Activated T-helper 1 cell treated with anti-CD3 and anti-CD28 coated beads, Interleukin-2, amount 50 U/mL, for 16 hours (primary cell): ENCODE measurements around the gene FA2H.

ENCODE experiments used
- DNase-seq, 2 donors: peaks; one replicate each; pipeline ENCODE4 v3.0.0-alpha.2; 2020; ENCODE audit warnings: low read depth in 1 of 2, low spot score in 1 of 2

FA2H gene

GRCh38 chr16:74745109-74745615 lies 29.5 kb downstream of the FA2H start:
- no peak for DNase-seq

DNA sequence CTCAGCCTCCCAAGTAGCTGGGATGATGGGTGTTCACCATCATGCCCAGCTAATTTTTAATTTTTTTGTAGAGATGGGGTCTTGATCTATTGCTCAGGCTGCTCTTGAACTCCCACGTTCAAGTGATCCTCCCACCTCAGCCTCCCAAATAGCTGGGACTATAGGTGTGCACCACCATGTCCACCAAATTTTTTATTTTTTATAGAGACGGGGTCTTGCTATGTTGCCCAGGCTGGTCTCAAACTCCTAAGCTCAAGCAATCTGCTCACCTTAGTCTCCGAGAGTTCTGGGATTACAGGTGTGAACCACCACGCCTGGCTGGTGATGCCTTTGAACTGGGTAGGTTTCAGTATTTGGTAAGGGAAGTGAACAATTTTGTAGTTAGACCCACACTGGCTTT lies 30.1 kb downstream of the FA2H start:
- no peak for DNase-seq

GRCh38 chr16:74743668-74744299 lies 30.8 kb downstream of the FA2H start:
- DNase-seq = no peak

DNA sequence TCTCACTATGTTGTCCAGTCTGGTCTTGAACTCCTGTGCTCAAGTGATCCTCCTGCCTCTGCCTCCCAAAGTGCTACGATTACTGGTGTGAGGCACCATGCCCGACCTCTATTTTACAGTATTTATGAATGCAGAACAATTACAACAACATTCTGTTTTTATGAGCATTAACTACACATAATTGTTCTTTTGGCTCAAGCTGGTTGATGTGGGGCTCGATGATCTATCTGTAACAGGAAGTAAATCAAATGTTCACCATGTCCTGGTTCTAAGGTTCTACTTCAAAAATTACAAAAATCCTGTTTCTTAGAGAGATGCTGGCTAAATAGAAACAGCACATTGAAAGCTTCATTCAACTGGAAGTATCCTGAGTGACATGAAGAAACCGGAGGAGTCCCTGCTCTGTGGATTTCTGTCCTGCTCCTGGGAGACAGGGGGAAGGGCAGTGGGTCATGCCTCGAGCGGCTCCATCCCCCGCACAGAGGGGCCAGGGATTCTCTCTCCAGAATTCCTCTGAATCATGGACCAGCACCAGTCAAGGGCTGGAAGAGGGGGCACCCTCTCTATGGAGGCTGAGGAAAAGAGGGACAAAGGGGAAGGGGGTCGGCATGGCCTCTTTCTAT lies 31.5 kb downstream of the FA2H start:
- no peak for DNase-seq

DNA sequence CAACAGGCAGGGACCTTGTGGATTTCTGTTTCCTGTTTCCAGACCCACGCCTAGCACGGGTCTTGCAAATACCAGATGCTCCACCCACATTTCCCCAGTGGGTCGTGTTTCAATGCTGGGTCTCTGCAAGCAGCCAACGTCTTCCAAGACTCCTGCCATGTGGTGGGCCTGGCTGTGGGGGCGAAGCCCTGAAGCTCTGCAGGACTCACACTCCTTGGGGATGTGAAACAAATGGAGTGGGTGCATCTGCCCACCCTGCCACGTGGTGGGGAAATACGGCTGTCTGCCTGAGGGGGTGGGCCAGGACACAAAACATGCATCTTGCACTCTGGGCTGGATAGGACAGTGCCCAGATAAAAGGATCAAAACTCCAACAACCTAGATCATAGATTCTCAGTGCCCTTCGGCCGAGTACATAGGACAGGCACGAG lies 32.6 kb downstream of the FA2H start:
- DNase-seq = no peak

GRCh38 chr16:74740795-74741304 lies 33.8 kb downstream of the FA2H start:
- no peak for DNase-seq

GRCh38 chr16:74739275-74739674 lies 35.3 kb downstream of the FA2H start:
- no peak for DNase-seq

DNA sequence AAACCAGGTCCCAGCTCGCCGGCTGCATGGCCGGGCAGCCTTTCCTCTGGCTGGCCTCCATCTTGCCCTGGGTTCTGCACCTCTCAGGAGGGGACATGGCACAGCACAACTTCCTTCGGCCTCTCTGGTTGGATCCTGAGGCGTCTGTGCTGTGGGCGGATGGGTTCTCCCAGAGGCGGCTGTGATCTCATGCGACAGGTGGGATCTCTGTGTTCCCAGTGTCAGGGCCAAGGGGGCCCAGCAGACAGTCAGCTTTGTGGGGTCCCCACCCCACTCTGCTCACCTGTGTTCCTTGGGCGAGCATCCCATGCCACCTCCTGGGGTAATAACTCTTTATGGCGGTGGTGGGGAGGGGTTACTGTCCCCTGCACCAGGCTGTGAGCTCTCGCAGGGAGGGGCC lies 35.8 kb downstream of the FA2H start:
- DNase-seq = no peak

GRCh38 chr16:74738113-74738541 lies 36.5 kb downstream of the FA2H start:
- DNase-seq = no peak

- DNase-seq = no peak
Measured at GRCh38 chr16:74737521-74737920, 37.1 kb downstream of the FA2H start.

DNA sequence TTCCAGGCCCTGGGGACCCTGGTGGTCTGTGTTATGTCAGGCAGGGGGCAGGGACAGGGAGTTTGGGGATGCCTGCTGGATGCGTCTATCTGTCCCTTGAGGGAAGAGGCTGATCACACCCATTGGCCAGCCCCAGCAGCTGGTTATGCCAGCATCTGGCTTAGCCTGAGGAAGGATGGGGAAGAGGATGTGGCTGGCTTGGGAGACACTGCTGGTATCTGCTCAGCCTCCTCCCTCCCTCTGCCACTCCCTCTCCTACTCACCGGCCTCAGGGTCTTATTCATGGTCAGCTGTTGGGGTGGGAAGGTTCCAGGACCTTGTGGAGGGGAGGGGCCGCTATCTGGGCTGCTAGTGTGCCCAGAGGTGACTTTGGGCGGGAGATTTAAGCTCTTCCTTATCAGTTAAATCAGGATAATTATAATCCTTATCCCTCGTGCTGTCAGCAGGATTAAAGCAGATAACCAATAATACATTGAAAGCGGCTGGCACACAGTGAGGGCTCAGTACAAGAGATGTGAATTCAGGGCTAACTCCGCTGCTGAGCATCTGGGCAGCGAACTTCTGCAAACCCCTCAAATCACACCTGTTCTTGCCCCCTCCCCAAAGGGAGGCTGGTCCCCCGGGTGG lies 38.0 kb downstream of the FA2H start:
- DNase-seq = no peak

GRCh38 chr16:74735554-74735953 lies 39.1 kb downstream of the FA2H start:
- DNase-seq = no peak

DNA sequence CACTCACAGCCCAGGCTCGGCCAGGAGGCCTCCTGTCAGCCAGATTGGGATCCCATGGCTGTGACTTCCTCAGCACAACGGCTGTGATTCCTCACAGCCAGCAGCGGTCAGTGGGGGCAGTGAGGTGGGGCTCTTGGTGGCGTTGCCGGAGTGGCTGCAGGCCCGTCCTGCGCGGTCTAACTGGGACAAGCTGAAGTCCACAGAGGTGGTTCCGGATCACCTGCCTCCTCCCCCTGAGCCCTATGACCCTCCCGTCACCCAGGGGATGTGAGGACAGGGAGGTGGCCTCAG lies 39.5 kb downstream of the FA2H start:
- DNase-seq = no peak

DNA sequence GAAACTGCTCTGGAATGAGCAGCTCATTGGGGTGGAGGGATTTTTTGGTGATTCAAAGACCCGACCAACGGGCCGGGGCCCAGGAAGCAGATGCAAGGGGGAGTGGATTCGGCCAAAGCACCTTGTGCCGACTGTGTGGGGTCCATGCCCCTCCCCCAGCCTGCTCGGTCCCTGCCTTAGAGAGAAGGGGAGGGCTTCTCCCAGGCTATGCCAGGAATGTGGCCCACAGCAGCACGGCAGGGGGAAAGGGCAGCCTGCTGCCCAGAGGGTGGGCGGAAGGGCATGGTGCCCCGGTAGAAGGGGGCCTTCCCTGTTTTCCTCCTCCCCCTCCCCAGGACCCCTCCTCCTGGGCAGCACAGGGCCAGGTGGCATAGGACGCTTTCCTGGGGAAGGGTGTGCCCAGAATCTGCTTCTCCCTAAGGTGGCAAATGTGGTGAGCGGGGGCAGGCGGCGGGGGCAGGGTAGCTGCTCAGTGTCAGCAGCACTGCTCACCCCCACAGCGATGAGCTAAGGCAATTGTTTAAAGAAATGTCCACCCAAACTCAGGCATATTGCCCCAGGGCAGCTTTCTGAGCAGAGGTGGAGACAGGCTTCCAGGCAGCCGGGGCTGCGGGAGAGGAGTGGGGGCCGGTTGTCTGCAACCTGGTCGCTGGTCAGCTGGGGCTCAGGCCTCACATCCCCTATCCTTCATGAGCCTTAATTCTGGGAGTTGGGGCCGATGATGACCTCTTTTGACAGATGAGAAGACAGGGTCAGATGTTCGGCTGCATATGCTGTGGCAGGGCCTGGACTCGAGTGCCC lies 40.1 kb downstream of the FA2H start:
- no peak for DNase-seq

DNA sequence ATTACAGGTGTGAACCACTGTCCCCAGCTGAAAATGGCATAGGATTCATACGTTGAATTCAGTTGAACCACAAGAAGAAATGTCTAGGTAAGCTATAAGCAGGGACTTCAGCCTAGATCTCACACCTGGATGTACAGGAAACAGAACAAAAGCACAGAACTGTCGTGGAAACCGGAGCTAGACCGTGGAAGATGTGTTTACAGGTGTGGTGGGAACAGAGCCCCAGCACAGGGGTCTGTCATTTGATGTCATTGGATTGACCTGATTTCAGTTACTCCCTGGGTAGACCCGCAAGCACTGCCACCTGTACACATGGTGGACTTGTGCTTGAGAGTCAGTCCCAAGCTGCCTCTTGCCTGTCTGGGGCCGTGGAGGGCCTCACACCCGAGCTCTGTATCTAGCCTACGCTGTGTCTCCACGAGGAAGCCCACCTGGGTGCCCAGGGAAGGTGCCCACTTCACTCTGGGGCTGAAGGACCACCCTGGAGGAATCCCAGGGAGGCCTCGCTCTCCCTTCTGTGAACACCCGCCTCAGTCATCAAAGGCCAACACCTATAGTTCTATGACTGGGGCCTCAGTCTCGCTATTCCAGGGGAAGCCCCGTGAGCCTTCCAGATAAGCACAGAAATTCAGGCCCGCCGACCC lies 41.8 kb downstream of the FA2H start:
- DNase-seq = no peak

DNA sequence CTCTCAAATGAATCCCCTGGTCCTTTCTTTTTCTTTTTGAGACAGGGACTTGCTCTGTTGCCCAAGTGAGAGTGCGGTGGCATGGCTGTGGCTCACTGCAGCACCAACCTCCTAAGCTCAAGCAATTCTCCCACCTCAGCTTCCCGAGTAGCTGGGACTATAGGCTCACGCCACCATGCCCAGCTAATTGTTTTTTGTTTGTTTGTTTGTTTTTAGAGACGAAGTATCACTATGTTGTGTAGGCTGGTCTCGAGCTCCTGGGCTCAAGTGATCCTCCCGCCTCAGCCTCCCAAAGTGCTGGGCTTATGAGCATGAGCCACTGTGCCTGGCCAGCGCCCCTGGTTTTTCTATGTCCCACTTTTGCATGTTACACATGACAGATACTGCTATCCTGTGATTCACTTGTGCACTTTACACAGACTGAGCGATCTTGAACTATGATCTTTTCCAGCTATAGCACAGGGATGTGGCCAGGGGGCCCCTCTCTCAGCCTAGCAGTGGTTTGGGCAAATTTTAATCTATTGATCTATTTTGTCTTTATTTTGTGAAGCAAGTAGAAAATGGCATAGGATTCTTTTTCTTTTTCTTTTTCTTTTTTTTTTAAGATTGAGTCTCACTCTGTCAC lies 42.7 kb downstream of the FA2H start:
- DNase-seq = no peak

DNA sequence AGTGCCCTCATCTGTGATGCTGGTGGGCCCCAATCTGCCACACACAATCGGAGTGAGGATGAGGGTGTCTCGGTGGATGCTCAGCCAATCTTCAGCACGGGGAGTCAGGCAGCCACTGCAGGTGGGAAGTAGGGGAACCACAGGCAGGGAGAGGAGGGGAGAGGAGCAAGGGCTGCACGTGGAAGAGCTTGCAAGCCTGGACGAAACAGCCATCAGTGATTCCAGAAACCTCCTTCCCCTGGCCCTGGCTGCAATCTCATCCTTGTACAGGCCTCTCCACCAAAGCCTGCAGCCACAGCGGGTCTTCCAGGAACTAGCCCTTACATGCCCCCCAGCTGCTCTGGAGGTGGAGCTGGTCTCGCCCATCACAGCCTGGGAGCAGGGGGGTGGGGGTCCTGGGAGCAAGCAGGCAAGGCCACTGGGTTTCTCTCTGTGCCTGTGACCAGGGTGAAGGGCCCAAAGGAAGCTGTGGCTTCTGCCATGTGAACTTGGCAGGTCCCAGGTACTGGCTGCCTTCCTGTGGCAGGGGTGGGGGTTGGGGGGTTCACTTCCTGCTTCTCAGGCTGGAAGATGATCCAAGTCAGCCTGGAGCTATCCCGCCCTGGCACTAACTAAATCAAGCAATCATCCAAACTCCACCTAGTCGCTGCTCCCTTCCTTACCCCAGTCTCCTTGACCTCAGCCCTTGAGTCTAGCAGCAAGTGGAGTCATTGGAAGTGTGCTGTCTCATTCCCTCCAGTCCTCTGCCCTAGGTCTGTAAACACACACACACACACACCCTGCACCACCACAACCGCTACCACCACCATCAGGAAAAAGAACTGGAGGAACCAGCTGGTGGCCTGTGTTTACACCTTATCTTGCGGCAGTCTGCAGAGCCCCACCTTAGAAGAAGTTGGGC lies 44.6 kb downstream of the FA2H start:
- DNase-seq = no peak

- no peak for DNase-seq
Measured at GRCh38 chr16:74727903-74728302, 46.7 kb downstream of the FA2H start.

DNA sequence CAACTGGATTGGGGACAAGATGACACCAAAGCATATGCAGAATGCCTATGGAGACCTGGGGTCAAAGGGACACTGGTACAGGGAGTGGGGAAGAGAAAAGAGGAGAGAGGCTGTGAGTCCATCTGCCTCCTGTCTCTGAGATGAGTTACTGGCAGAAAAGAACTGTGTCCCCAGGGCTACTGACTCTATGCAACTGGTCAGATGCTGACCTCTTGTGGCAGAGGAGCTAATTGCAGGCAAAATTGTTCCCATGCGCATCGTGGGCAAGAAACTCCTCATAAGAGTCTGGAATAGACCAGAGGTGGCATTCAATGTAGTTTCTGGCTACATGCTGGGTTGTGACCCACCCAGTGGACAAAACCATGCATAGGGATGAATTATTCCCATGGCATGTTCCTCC lies 47.9 kb downstream of the FA2H start:
- no peak for DNase-seq
